Measurements from ENCODE around the gene HOXB4.

DNA sequence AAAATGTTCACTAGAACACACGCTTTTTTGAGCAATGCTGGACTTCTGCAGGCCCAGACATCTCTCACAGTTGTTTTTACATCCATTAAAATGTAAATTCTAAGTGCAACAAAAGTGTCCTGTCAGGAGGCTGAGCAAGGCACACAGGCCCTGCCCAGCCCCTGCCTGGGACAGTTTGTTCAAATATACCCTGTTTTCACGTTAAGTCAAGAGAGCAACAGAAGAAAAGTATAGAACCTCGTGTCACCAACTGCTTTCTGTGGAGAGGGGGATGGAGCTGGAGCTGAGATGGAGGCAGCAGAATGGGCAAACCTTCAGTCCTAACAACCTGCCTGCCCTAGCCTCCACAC, 28.9 kb downstream of the HOXB4 start:
- TF ChIP-seq, protein P1, sequence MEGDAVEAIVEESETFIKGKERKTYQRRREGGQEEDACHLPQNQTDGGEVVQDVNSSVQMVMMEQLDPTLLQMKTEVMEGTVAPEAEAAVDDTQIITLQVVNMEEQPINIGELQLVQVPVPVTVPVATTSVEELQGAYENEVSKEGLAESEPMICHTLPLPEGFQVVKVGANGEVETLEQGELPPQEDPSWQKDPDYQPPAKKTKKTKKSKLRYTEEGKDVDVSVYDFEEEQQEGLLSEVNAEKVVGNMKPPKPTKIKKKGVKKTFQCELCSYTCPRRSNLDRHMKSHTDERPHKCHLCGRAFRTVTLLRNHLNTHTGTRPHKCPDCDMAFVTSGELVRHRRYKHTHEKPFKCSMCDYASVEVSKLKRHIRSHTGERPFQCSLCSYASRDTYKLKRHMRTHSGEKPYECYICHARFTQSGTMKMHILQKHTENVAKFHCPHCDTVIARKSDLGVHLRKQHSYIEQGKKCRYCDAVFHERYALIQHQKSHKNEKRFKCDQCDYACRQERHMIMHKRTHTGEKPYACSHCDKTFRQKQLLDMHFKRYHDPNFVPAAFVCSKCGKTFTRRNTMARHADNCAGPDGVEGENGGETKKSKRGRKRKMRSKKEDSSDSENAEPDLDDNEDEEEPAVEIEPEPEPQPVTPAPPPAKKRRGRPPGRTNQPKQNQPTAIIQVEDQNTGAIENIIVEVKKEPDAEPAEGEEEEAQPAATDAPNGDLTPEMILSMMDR (IDR thresholded peaks at IDR 0.05), result no peak
- TF ChIP-seq POLR2A (IDR thresholded peaks at IDR 0.05), result no peak

All from Peyer's patch (tissue), 4 donors.